Stimulated activated CD4-positive, alpha-beta T cell treated with anti-CD3 and anti-CD28 coated beads, Interleukin-2, amount 100 ng/mL, for 48 hours (primary cell): ENCODE data around the gene PSMB3.

Experiments used
- DNase-seq, 2 donors: peaks; one replicate each; pipeline ENCODE4 v3.0.0-alpha.2; 2020

PSMB3 gene

GRCh38 chr17:38733982-38734973 lies 18.3 kb upstream of the PSMB3 start:
- DNase-seq: no peak

- peak; percentile 75 to 80 for DNase-seq
These were observed 17.2 kb upstream of the PSMB3 start for GRCh38 chr17:38735161-38735997.

GRCh38 chr17:38738007-38738662 lies 14.4 kb upstream of the PSMB3 start:
- no peak for DNase-seq

- DNase-seq: no peak
These were observed 13.9 kb upstream of the PSMB3 start for GRCh38 chr17:38738686-38739085.

- no peak for DNase-seq
These were observed 13.2 kb upstream of the PSMB3 start for GRCh38 chr17:38739305-38739704.

- no peak for DNase-seq
These were observed 12.5 kb upstream of the PSMB3 start for GRCh38 chr17:38740044-38740443.

GRCh38 chr17:38740806-38741205 lies 11.7 kb upstream of the PSMB3 start:
- no peak for DNase-seq

- no peak for DNase-seq
These were observed 11.1 kb upstream of the PSMB3 start for GRCh38 chr17:38741461-38741860.

GRCh38 chr17:38741921-38742410 lies 10.6 kb upstream of the PSMB3 start:
- no peak for DNase-seq

- DNase-seq: no peak
These were observed 9.9 kb upstream of the PSMB3 start for GRCh38 chr17:38742411-38743308.

GRCh38 chr17:38743556-38744171 lies 8.9 kb upstream of the PSMB3 start:
- DNase-seq: no peak

GRCh38 chr17:38745545-38745944 lies 7.0 kb upstream of the PSMB3 start:
- no peak for DNase-seq

- DNase-seq: no peak
These were observed 6.3 kb upstream of the PSMB3 start for GRCh38 chr17:38746004-38746848.

- DNase-seq: no peak
These were observed 5.6 kb upstream of the PSMB3 start for GRCh38 chr17:38746849-38747462.

GRCh38 chr17:38747463-38748148 lies 4.9 kb upstream of the PSMB3 start:
- no peak for DNase-seq

- no peak for DNase-seq
These were observed 4.2 kb upstream of the PSMB3 start, which contains the start of gene PCGF2 for GRCh38 chr17:38748149-38748891. Gene PCGF2, minus strand, starts transcription at chr17:38748336. Its CDS starts 7,934 bp downstream, at chr17:38740402.

GRCh38 chr17:38748892-38749222 lies 3.7 kb upstream of the PSMB3 start:
- DNase-seq: no peak

- DNase-seq: no peak
These were observed 3.1 kb upstream of the PSMB3 start for GRCh38 chr17:38749223-38750043.
